T-helper 1 cell treated with Interleukin-12 subunit alpha and Interleukin-12 subunit beta and Interleukin-4 antibody, amounts not matched to agents 30 ng/mL and 1 ng/mL, for 36 hours (primary cell): Measurements from ENCODE around the gene F8A2. TPM values are rescaled to one million over a fixed set of nuclear protein-coding genes. Genes with fewer than 3 reads are reported as not detected.
"Not testable (repeated sequence)": the region's sequence is repeated elsewhere in the genome, so short reads cannot be mapped to it uniquely, and the experiment has no call there.

Experiments
- intact Hi-C: fragments of 100-400 bp; cut with micrococcal nuclease; formaldehyde crosslinking; loops from one replicate; pipeline ENCODE4 v1.15.1; 2024
- total RNA-seq: library from RNA; stranded (reverse); gene quantifications from 2 replicates; pipeline ENCODE4 v1.2.3, GENCODE V29; 2022

F8A2 gene
- total RNA-seq, result not detected in 2 replicates

DNA sequence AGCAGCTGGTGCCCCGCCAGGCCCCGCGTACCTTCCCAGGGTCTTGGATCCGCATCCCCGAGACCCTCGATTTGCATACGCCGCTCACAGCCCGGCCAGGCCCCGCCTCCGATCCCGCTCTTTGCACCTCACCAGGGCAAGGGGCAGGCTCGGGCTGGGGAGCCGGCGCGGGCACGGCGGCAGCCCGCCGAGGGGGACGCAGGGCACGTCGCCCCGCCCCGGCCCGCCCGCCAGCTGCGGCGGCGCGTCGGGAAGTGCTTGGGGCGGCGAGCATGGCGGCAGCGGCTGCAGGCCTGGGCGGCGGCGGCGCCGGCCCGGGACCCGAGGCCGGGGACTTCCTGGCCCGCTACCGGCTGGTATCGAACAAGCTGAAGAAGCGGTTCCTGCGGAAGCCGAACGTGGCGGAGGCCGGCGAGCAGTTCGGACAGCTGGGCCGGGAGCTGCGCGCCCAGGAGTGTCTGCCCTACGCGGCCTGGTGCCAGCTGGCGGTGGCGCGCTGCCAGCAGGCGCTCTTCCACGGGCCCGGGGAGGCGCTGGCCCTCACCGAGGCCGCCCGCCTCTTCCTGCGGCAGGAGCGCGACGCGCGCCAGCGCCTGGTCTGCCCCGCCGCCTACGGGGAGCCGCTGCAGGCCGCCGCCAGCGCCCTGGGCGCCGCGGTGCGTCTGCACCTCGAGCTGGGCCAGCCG lies at the start of gene F8A2:
TSS of gene F8A2 (plus strand) at position 253 of the 686 bp plus-strand sequence. CDS start at position 273, 20 bp downstream.
- intact Hi-C loops, result not testable (repeated sequence)

DNA sequence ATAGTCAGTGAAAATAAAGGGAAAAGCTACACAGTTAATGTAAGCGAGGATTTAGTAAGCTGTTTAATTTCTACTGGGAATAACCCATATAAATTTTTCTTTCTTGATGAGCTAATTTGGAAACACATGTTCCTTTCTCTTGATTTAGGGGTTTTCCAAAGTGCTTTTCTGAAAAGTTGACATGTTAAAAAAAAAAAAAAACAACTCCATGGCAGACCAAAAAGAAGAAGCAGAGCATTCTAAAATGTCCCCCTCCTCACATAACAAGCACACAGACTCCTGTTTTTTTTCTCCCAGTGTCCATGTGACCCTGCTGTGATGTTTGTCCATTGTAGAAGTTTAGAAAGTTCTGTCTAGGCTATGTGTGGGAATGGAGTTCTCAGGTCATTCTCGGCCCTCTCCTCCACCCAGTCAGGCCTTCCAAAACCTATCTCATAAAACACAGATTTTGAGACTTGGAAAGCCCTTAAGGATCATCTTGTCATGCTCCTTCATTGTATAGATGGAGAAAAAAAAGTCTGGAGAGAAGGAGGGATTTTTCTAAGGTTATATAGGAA lies 48.3 kb upstream of the F8A2 start:
- intact Hi-C loops, result no loop called here

- intact Hi-C loops, result no loop called here
These were observed 47.2 kb upstream of the F8A2 start, which contains the start of gene CLIC2 for GRCh38 chrX:155334486-155335336. Gene CLIC2 (minus strand): TSS chrX:155334614. CDS start chrX:155334427, 187 bp downstream.

DNA sequence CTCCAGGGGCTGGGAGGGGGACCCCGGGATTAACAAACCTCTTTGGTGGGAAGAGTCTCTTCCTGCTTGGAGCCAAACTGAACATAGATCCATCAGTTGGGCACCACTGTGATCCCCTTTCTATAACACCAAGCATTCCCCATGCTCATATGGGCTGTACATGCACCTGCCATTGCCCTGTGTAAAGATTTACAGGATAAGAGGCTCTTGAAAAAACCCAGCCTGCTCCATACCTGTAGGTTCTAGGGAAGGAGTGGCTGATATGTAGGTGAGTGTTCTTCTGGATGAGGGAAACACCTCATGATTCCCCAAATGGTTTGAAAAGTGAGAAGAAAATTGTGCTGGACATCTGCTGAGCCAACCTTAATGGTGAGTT lies 46.6 kb upstream of the F8A2 start:
- intact Hi-C loops, result not testable (repeated sequence)

- intact Hi-C loops, result not testable (repeated sequence)
These were observed 36.2 kb upstream of the F8A2 start for GRCh38 chrX:155345689-155346088.

DNA sequence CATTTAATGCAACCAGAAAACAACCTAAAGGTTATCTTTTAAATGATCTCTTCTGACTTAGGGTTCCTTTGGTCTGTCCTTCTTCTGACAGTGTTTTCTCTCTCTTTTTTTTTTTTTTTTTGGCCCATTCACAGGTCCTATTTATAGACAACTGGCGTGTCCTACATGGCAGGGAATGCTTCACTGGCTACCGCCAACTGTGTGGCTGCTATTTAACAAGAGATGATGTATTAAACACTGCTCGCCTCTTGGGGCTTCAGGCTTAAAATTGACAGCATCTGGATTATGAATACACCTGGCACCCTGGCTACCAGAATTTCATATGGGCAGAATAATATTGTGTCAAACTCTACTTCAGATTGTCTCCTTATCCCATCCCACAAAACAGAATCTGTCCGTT lies 32.4 kb upstream of the F8A2 start:
- intact Hi-C loops, result not testable (repeated sequence)

DNA sequence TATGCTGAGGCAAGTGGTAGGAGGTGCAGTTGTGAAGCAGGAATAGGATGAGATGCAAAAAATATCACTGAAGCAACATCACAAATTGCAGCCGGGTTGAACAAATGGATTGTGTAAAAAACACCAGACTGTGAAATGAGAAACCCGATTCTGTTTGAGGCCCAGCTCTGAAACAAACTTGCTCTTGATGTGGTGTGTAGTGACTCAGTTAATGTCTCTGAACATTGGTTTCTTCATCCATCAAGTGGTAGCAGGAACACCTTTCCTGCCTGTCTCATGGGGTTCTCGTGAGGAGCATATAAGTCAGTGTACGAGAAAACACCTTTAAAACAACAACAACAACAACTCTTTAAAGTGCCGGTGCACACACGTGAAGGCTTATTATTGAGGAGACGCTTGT lies 18.2 kb upstream of the F8A2 start:
- intact Hi-C loops, result not testable (repeated sequence)

GRCh38 chrX:155373777-155374458 lies 8.0 kb upstream of the F8A2 start:
- intact Hi-C loops, result not testable (repeated sequence)

GRCh38 chrX:155379802-155380201 lies 2.1 kb upstream of the F8A2 start:
- intact Hi-C loops, result not testable (repeated sequence)

DNA sequence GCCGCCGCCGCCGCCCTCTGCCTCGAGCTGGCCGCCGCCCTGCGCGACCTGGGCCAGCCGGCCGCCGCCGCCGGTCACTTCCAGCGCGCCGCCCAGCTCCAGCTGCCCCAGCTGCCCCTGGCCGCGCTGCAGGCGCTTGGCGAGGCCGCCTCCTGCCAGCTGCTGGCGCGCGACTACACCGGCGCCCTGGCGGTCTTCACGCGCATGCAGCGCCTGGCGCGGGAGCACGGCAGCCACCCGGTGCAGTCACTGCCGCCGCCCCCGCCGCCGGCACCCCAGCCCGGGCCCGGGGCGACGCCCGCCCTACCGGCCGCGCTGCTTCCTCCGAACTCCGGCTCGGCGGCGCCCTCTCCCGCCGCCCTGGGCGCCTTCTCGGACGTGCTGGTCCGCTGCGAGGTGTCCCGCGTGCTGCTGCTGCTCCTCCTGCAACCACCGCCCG lies 653 bp downstream of the F8A2 start:
- intact Hi-C loops, result not testable (repeated sequence)

GRCh38 chrX:155389634-155390033 lies 7.7 kb downstream of the F8A2 start:
- intact Hi-C loops, result no loop called here

GRCh38 chrX:155394747-155395276 lies 12.9 kb downstream of the F8A2 start:
- intact Hi-C loops, result not testable (repeated sequence)

GRCh38 chrX:155406429-155406828 lies 24.5 kb downstream of the F8A2 start:
- intact Hi-C loops, result no loop called here

DNA sequence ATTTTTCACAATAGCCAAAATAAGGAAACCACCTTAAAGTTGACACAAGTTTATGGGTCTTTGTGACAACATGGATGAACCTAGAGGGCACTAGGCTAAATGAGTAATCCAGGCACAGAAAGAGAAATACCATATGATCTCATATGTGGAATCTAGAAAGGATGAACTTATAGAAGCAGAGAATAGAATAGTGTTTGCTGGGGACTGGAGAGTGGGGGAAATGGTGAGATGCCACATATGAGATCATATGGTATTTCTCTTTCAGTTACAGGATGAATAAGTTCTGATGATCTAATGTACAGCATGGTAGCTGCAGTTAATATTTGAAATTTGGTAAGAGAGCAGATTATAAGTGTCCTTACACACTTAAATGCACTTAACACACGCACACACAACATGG lies 35.9 kb downstream of the F8A2 start:
- intact Hi-C loops, result no loop called here

Other genes starting within 250 kb of the F8A2 start
- gene VBP1, start 165.6 kb upstream of the F8A2 start, total RNA-seq, result 62.7 and 68.8 TPM in 2 replicates
- gene RAB39B, start 117.6 kb upstream of the F8A2 start, total RNA-seq, result 11.5 and 11.6 TPM in 2 replicates
- gene CLIC2, start 47.5 kb upstream of the F8A2 start, total RNA-seq, result 0.83 and 1.0 TPM in 2 replicates
- gene F8A3, start 76.5 kb downstream of the F8A2 start, total RNA-seq, result 25.8 and 28.8 TPM in 2 replicates
- gene SPRY3, start 230.5 kb downstream of the F8A2 start, total RNA-seq, result 0.54 and 0.63 TPM in 2 replicates
- 10.2 and 11.4 TPM in 2 replicates for gene TMLHE, start 230.9 kb downstream of the F8A2 start, total RNA-seq